GM12801 (cell line): ENCODE data around the gene SGCD.

Experiments used
- CTCF ChIP-seq: IDR thresholded peaks from one replicate; pipeline ENCODE4 v1.5.1; 2011; ENCODE audit warnings: control low read depth; ENCODE audit not compliant: insufficient read length; ENCODE audit errors: extremely low read depth

SGCD gene

GRCh38 chr5:156411957-156412356, 85.0 kb downstream of the SGCD start:
- TF ChIP-seq CTCF = no peak

DNA sequence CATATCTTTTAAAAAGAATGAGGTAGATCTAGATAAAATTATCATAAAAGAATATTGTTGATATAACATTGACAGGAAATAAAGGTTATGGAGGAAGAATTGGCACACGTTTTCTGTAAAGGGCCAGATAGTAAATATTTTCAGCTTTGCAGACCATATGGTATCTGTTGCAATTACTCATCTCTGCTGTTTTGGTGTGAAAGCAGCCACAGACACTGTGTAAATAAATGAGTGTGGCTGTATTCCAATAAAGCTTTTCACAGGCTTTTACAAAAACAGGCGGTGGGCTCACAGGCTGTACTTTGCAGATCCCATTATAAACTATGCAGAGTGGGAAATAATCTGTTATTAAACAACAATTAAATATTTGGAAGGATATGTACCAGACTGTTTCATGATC, 87.4 kb downstream of the SGCD start:
- TF ChIP-seq CTCF = no peak

- TF ChIP-seq CTCF = no peak
These were observed 92.7 kb downstream of the SGCD start for GRCh38 chr5:156419661-156420060.

GRCh38 chr5:156420665-156421064, 93.7 kb downstream of the SGCD start:
- TF ChIP-seq CTCF = no peak

GRCh38 chr5:156421798-156422197, 94.8 kb downstream of the SGCD start:
- no peak for TF ChIP-seq CTCF

DNA sequence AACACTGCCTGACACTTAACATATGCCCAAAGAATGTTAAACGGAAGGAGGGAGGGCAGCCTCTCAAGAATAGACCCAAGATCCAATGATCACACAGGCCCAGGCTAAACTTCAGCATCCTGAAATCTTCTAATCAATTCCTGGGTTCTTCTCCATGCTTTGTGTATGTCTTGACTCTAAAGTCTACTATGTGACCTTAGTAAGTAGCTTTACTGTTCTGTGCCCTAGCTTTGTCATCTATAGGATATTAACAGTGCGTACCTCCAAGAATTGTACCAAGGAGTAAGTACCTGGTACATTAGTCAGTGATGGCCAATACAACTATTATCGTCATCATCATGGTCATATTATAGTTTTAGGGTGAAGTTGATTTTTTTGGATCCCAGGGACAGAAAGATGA, 96.6 kb downstream of the SGCD start:
- no peak for TF ChIP-seq CTCF

- no peak for TF ChIP-seq CTCF
These were observed 100.4 kb downstream of the SGCD start for GRCh38 chr5:156427315-156427714.

GRCh38 chr5:156431956-156432829, 105.2 kb downstream of the SGCD start:
- no peak for TF ChIP-seq CTCF
